AG10803 (cell line): ENCODE measurements around the gene ELN.

Experiments used
- DNase-seq: peaks from one replicate; pipeline ENCODE4 v3.0.0; 2010; ENCODE audit warnings: low read depth
- H3K4me3 ChIP-seq: 2 replicates; pipeline ENCODE4 v1.5.1; 2011; ENCODE audit warnings: mild to moderate bottlenecking, low read length, control low read depth
- TF ChIP-seq, protein P1 (sequence below): conservative IDR thresholded peaks from 2 replicates; pipeline ENCODE4 v1.5.1; 2011; ENCODE audit warnings: mild to moderate bottlenecking, low read length, control low read depth, inconsistent platforms

The ELN gene

DNA sequence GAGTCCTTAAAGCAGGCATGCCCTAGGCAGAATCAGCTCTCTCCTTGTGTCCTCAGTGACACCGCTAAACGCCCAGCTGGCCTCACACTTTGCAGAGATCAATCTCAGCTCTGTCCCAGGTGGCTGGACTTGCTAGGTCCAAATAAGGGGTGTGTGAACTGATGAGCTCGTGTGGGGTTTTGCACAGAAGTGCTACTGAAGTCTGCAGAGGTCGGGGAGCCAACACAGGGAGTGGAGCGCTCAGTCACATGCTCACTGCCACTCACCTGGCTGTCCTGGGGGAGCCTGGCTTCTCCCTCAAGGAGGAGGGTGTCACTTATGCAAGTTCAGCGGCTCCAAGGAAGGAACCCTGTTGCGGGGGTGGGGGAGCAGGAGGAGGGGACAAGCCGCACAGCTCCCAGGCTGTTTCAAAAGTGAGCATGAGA lies 2.0 kb downstream of the ELN start:
- H3K4me3 ChIP-seq = peak overlapping the region; percentile 69
- TF ChIP-seq, protein P1, sequence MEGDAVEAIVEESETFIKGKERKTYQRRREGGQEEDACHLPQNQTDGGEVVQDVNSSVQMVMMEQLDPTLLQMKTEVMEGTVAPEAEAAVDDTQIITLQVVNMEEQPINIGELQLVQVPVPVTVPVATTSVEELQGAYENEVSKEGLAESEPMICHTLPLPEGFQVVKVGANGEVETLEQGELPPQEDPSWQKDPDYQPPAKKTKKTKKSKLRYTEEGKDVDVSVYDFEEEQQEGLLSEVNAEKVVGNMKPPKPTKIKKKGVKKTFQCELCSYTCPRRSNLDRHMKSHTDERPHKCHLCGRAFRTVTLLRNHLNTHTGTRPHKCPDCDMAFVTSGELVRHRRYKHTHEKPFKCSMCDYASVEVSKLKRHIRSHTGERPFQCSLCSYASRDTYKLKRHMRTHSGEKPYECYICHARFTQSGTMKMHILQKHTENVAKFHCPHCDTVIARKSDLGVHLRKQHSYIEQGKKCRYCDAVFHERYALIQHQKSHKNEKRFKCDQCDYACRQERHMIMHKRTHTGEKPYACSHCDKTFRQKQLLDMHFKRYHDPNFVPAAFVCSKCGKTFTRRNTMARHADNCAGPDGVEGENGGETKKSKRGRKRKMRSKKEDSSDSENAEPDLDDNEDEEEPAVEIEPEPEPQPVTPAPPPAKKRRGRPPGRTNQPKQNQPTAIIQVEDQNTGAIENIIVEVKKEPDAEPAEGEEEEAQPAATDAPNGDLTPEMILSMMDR = no peak
- no peak for DNase-seq

DNA sequence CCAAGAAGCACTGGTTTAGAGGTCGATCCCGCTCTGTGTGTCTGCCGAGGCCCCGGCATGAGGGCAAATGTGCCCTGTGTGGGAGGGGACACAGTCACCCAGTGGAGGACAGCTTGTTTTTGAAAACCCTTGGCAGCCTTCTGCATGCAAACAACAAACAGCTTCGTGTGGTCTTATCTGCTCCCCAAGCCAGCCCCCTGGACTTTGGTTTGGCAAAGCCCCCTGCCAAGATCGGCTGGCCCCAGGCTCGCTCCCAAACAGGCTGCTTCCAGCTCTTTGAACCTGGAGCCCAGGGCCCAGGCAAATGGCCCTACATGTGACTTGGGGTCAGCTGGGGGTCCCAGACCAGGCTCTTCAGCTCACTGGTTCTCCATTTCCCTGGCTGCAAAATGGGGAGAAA lies 2.9 kb downstream of the ELN start:
- peak overlapping the region; percentile 23; the same call in 1 of the 2 replicates for H3K4me3 ChIP-seq
- TF ChIP-seq, protein P1 = no peak
- no peak for DNase-seq

DNA sequence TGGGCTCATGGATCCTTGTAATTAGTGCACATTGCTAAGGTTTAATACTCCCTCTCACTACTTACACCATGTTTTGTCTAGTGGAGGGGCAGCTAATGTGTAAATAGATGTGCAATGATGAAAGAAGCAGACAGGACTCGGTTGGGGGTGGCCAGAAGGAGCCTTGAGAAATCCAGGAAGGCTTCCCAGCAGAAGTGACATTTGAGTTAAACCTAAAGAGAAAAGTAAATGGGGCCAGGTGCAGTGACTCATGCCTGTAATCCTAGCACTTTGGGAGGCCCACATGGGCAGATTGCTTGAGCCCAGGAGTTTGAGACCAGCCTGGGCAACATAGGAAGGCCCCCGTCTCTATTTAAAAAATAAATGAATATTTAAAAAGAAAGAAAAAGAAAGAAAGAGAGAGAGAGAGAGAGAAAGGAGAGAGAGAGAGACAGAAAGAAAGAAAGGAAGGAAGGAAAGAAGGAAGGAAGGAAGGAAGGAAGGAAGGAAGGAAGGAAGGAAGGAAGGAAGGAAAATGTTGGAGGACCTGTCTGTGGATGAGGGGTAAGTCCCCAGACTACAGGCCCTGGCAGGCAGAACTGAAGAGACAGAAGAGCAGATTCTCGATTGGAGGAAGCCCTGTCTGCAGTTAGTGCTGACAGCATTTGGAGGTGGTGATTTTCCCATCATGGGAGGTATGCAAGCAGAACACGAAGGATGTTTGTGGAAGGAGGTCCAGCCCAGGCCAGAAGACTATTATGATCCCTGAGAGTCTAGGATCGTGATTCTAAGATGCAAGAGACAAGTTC lies 3.6 kb downstream of the ELN start:
- no peak overlapping the region for H3K4me3 ChIP-seq
- DNase-seq = no peak
- TF ChIP-seq, protein P1 = no peak

DNA sequence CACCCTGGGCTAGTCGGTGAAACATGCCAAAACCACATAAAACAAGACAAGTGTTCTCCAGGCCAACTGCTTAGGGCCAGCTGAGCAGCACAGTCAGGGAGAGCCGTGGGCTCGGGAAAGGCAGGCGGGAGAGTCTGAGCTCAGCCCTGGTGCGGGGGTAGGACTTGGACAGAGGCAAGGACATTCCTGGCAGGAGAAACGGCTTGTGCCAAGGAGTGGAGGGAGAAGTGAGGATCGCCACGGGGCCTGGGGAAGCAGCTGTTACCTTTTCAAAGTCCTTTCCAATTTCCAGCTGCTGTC lies 4.2 kb downstream of the ELN start:
- TF ChIP-seq, protein P1 = no peak
- peak; percentile 92 for DNase-seq
- no peak overlapping the region for H3K4me3 ChIP-seq

DNA sequence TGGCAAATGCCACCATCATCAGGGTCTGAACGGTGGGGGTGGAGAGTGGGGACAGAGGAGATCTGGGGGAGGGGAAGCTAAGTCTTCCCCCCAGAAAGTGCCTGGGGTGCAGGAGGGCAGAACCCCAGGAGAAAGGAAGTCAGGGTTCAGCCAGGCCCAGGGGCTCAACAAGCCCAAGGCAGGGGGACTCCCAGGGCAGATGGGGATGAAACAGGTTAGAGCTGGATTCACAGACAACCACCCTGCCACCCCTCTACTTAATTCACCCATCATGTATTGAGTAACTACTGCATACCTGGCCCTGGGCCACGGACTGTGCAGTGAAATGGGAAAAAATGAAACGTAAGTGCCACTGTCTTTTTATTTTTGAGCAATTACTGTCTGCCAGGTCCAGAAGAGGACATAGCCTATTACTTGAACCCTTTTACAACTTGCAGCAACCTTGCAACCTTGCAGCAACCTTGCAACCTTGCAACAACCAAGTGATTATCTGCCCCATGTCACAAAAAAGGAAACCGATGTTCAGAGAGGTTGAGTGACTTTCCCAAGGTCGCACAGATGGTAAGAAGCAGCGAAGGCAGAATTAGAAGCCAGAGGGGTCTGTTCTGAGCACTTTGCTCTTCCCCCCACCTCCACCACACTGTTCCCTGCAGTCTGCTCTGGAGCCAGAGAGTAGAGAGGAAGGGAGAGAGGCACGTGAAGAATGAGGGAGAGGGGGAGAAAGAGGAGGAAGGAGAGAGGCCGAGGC lies 4.8 kb downstream of the ELN start:
- no peak overlapping the region for H3K4me3 ChIP-seq
- TF ChIP-seq, protein P1 = no peak
- no peak for DNase-seq

DNA sequence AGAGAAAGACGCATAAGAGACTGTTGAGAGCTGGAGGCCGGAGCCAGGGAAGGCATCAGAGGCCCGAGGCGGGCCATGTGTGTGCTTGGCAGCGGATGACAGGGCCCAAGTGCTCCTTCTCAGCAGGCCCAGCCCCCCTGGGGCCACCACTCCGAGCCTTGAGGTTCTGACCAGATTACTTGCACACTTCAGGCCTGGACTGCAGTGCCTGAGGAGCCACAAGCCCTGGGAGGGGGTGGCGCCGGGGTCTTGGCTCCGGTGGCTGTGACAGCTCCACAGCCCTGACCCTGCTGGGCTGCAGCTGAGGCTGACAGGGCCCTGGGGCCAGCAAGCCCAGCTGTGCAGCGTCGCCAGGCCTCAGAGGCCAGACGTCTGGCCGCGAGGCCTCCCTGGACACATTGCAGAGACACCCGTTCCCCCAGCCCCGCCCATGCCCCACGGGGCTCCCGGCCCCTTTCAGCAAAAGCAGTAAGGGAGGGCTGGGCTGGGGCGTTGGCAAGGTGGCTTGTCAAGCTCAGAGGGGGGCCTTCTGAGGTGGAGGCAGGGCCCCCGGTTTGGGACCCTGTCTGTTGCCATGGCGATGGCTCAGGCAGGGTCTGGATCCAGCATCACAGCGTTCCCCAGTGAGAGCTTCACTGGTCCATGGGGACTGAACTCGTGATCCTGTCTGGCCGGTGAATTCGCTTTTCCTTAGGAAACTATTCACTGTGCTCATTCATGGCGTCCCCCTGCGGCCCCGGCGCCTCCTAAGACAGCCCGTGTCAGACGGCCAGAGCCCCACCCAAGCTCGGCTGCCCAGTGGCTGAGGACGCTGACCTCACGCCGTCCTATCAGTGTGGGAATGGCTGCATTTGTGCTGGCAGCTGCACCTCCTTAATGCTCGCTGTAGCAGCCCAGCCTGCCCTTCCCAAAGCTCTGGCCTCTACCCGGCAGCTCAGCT lies 5.7 kb downstream of the ELN start:
- H3K4me3 ChIP-seq = no peak overlapping the region
- TF ChIP-seq, protein P1 = no peak
- no peak for DNase-seq
